ENCODE measurements around the gene LTBP2.

- TF ChIP-seq CTCF (IDR thresholded peaks at IDR 0.05 in 2 of 3, conservative IDR thresholded peaks at IDR 0.05 in 1 of 3; ENCODE audit: borderline replicate concordance in 1 of 3, insufficient read depth in 1 of 3, low read depth in 2 of 3, low read length in 2 of 3) (no peak), POLR2A (IDR thresholded peaks at IDR 0.05; ENCODE audit: borderline replicate concordance, extremely low read depth, insufficient read depth, insufficient read length) (no peak), MAX (IDR thresholded peaks at IDR 0.05) (no peak), POLR2AphosphoS5 (IDR thresholded peaks at IDR 0.05; ENCODE audit: low read depth, low read length) (no peak), ZFX (IDR thresholded peaks at IDR 0.05) (no peak), FOSL1 (IDR thresholded peaks at IDR 0.05; ENCODE audit: low read depth) (no peak)
Measured at GRCh38 chr14:74592476-74593201, 19.4 kb downstream of the LTBP2 start.
